Amygdala (tissue), 56 donors: ENCODE results near the gene TAF15.

ENCODE experiments used
- DNase-seq, 56 donors: peaks; one replicate each; lab custom pipeline; 2025; lab: John Stamatoyannopoulos, UW

Gene TAF15

GRCh38 chr17:35784895-35785294, 24.4 kb upstream of the TAF15 start:
- DNase-seq: no peak

- no peak for DNase-seq
These were observed 22.3 kb upstream of the TAF15 start for GRCh38 chr17:35786941-35787432.

GRCh38 chr17:35788477-35789368, 20.6 kb upstream of the TAF15 start:
- DNase-seq: no peak

- no peak for DNase-seq
These were observed 18.4 kb upstream of the TAF15 start for GRCh38 chr17:35790841-35791240.

- DNase-seq: no peak
These were observed 17.5 kb upstream of the TAF15 start for GRCh38 chr17:35791681-35792350.

- peak in 6 of 56 donors; percentile 18 to 47 (median 20) for DNase-seq
These were observed 16.0 kb upstream of the TAF15 start for GRCh38 chr17:35793257-35793656.

GRCh38 chr17:35795007-35795870, 14.0 kb upstream of the TAF15 start, which contains the start of gene MMP28:
Gene MMP28, minus strand, starts transcription at chr17:35795641. Its CDS starts 264 bp downstream, at chr17:35795377.
- DNase-seq: peak in 4 of 56 donors; percentile 18 to 32 (median 24)

GRCh38 chr17:35795871-35796265, 13.4 kb upstream of the TAF15 start:
- DNase-seq: no peak

GRCh38 chr17:35796942-35797341, 12.3 kb upstream of the TAF15 start:
- no peak for DNase-seq

GRCh38 chr17:35797370-35797769, 11.9 kb upstream of the TAF15 start:
- DNase-seq: no peak

GRCh38 chr17:35797918-35798317, 11.4 kb upstream of the TAF15 start:
- DNase-seq: no peak

- DNase-seq: peak in 36 of 56 donors; percentile 19 to 74 (median 44)
These were observed 9.3 kb upstream of the TAF15 start for GRCh38 chr17:35799942-35800341.

- DNase-seq: peak in 39 of 56 donors; percentile 7 to 76 (median 52)
These were observed 7.6 kb upstream of the TAF15 start for GRCh38 chr17:35801583-35802224.

- DNase-seq: peak in 14 of 56 donors; percentile 13 to 64 (median 43)
These were observed 4.6 kb upstream of the TAF15 start for GRCh38 chr17:35804658-35805192.

- no peak for DNase-seq
These were observed 1.7 kb upstream of the TAF15 start for GRCh38 chr17:35807371-35808144.

GRCh38 chr17:35808240-35808961, 883 bp upstream of the TAF15 start:
- DNase-seq: no peak

- DNase-seq: peak in 3 of 56 donors; percentile 51 to 73 (median 68)
These were observed 674 bp downstream of the TAF15 start for GRCh38 chr17:35809855-35810461.

- no peak for DNase-seq
These were observed 2.5 kb downstream of the TAF15 start for GRCh38 chr17:35811759-35812158.
